Activated naive CD8-positive, alpha-beta T cell (primary cell): Measurements from ENCODE around the gene RIT2.
"Not testable (repeated sequence)": the region's sequence is repeated elsewhere in the genome, so short reads cannot be mapped to it uniquely, and the experiment has no call there.

Experiments used
- H3K27ac Mint-ChIP-seq: one replicate; pipeline ENCODE4 v1.8.0; 2021; ENCODE audit warnings: mixed read lengths
- H3K27me3 Mint-ChIP-seq: one replicate; pipeline ENCODE4 v1.8.0; 2021; ENCODE audit warnings: mixed read lengths
- H3K36me3 Mint-ChIP-seq: one replicate; pipeline ENCODE4 v1.8.0; 2021; ENCODE audit warnings: mixed read lengths
- H3K4me1 Mint-ChIP-seq: one replicate; pipeline ENCODE4 v1.8.0; 2021; ENCODE audit warnings: low read depth, mixed read lengths
- H3K4me3 Mint-ChIP-seq: one replicate; pipeline ENCODE4 v1.8.0; 2021; ENCODE audit warnings: mild to moderate bottlenecking, mixed read lengths
- H3K9me3 Mint-ChIP-seq: one replicate; pipeline ENCODE4 v1.8.0; 2021; ENCODE audit warnings: low read depth, mixed read lengths

RIT2 gene

GRCh38 chr18:42778024-42778423 lies 337.5 kb downstream of the RIT2 start:
- no peaks in the 10 kb centered on the region for H3K4me1 Mint-ChIP-seq
- no peaks in the 10 kb centered on the region for H3K27me3 Mint-ChIP-seq
- H3K27ac Mint-ChIP-seq: no peak overlapping the region
- H3K9me3 Mint-ChIP-seq: peaks cover 7% of the 10 kb centered on the region
- no peaks in the 10 kb centered on the region for H3K36me3 Mint-ChIP-seq
- no peak overlapping the region for H3K4me3 Mint-ChIP-seq

GRCh38 chr18:42773870-42774269 lies 341.6 kb downstream of the RIT2 start:
- Mint-ChIP-seq H3K4me3 (no peak overlapping the region), H3K4me1 (no peaks in the 10 kb centered on the region), H3K9me3 (peaks cover 7% of the 10 kb centered on the region), H3K36me3 (no peaks in the 10 kb centered on the region), H3K27me3 (no peaks in the 10 kb centered on the region), H3K27ac (no peak overlapping the region)

- no peak overlapping the region for H3K4me3 Mint-ChIP-seq
- H3K9me3 Mint-ChIP-seq: peaks cover 11% of the 10 kb centered on the region
- H3K4me1 Mint-ChIP-seq: no peaks in the 10 kb centered on the region
- H3K27me3 Mint-ChIP-seq: no peaks in the 10 kb centered on the region
- H3K27ac Mint-ChIP-seq: no peak overlapping the region
- H3K36me3 Mint-ChIP-seq: no peaks in the 10 kb centered on the region
Measured at GRCh38 chr18:42771936-42772335, 343.5 kb downstream of the RIT2 start.

- Mint-ChIP-seq H3K9me3 (peaks cover 12% of the 10 kb centered on the region), H3K36me3 (no peaks in the 10 kb centered on the region), H3K4me1 (no peaks in the 10 kb centered on the region), H3K27me3 (no peaks in the 10 kb centered on the region), H3K27ac (no peak overlapping the region), H3K4me3 (no peak overlapping the region)
Measured at GRCh38 chr18:42765302-42765701, 350.2 kb downstream of the RIT2 start.

GRCh38 chr18:42760290-42760689 lies 355.2 kb downstream of the RIT2 start:
- no peaks in the 10 kb centered on the region for H3K4me1 Mint-ChIP-seq
- H3K4me3 Mint-ChIP-seq: no peak overlapping the region
- no peaks in the 10 kb centered on the region for H3K27me3 Mint-ChIP-seq
- H3K9me3 Mint-ChIP-seq: peaks cover 13% of the 10 kb centered on the region
- no peaks in the 10 kb centered on the region for H3K36me3 Mint-ChIP-seq
- no peak overlapping the region for H3K27ac Mint-ChIP-seq

GRCh38 chr18:42758852-42759251 lies 356.6 kb downstream of the RIT2 start:
- Mint-ChIP-seq H3K27me3 (no peaks in the 10 kb centered on the region), H3K9me3 (peaks cover 6% of the 10 kb centered on the region), H3K4me1 (no peaks in the 10 kb centered on the region), H3K27ac (no peak overlapping the region), H3K4me3 (no peak overlapping the region), H3K36me3 (no peaks in the 10 kb centered on the region)

- Mint-ChIP-seq H3K9me3 (peaks cover 5% of the 10 kb centered on the region), H3K27ac (no peak overlapping the region), H3K4me3 (no peak overlapping the region), H3K27me3 (no peaks in the 10 kb centered on the region), H3K36me3 (no peaks in the 10 kb centered on the region), H3K4me1 (no peaks in the 10 kb centered on the region)
Measured at GRCh38 chr18:42756214-42756613, 359.3 kb downstream of the RIT2 start.

GRCh38 chr18:42752916-42753315 lies 362.6 kb downstream of the RIT2 start:
- H3K4me3 Mint-ChIP-seq: no peak overlapping the region
- no peaks in the 10 kb centered on the region for H3K4me1 Mint-ChIP-seq
- no peaks in the 10 kb centered on the region for H3K36me3 Mint-ChIP-seq
- H3K27ac Mint-ChIP-seq: no peak overlapping the region
- H3K27me3 Mint-ChIP-seq: no peaks in the 10 kb centered on the region
- H3K9me3 Mint-ChIP-seq: no peaks in the 10 kb centered on the region

- Mint-ChIP-seq H3K4me3 (no peak overlapping the region), H3K9me3 (no peaks in the 10 kb centered on the region), H3K36me3 (no peaks in the 10 kb centered on the region), H3K4me1 (no peaks in the 10 kb centered on the region), H3K27me3 (no peaks in the 10 kb centered on the region), H3K27ac (no peak overlapping the region)
Measured at GRCh38 chr18:42746794-42747193, 368.7 kb downstream of the RIT2 start.

- Mint-ChIP-seq H3K4me3 (no peak overlapping the region), H3K27me3 (no peaks in the 10 kb centered on the region), H3K36me3 (no peaks in the 10 kb centered on the region), H3K4me1 (no peaks in the 10 kb centered on the region), H3K9me3 (no peaks in the 10 kb centered on the region), H3K27ac (no peak overlapping the region)
Measured at GRCh38 chr18:42745931-42746330, 369.6 kb downstream of the RIT2 start.

- H3K36me3 Mint-ChIP-seq: no peaks in the 10 kb centered on the region
- H3K9me3 Mint-ChIP-seq: no peaks in the 10 kb centered on the region
Measured at GRCh38 chr18:42745171-42745570, 370.3 kb downstream of the RIT2 start.

GRCh38 chr18:42743373-42744138 lies 371.9 kb downstream of the RIT2 start:
- no peak overlapping the region for H3K27ac Mint-ChIP-seq
- H3K4me1 Mint-ChIP-seq: no peaks in the 10 kb centered on the region
- H3K4me3 Mint-ChIP-seq: no peak overlapping the region
- H3K27me3 Mint-ChIP-seq: no peaks in the 10 kb centered on the region
- no peaks in the 10 kb centered on the region for H3K36me3 Mint-ChIP-seq
- no peaks in the 10 kb centered on the region for H3K9me3 Mint-ChIP-seq

More at GRCh38 chr18:42745171-42745570, 370.3 kb downstream of the RIT2 start:
- Mint-ChIP-seq H3K4me3 (no peak overlapping the region), H3K27ac (no peak overlapping the region), H3K27me3 (no peaks in the 10 kb centered on the region), H3K4me1 (no peaks in the 10 kb centered on the region)

GRCh38 chr18:42742969-42743368 lies 372.5 kb downstream of the RIT2 start:
- H3K27me3 Mint-ChIP-seq: no peaks in the 10 kb centered on the region
- no peaks in the 10 kb centered on the region for H3K9me3 Mint-ChIP-seq
- no peak overlapping the region for H3K27ac Mint-ChIP-seq
- H3K4me3 Mint-ChIP-seq: no peak overlapping the region
- no peaks in the 10 kb centered on the region for H3K36me3 Mint-ChIP-seq
- H3K4me1 Mint-ChIP-seq: no peaks in the 10 kb centered on the region

- no peak overlapping the region for H3K4me3 Mint-ChIP-seq
- H3K4me1 Mint-ChIP-seq: no peaks in the 10 kb centered on the region
- no peaks in the 10 kb centered on the region for H3K36me3 Mint-ChIP-seq
- H3K27ac Mint-ChIP-seq: no peak overlapping the region
- H3K27me3 Mint-ChIP-seq: no peaks in the 10 kb centered on the region
- H3K9me3 Mint-ChIP-seq: no peaks in the 10 kb centered on the region
Measured at GRCh38 chr18:42742474-42742873, 373.0 kb downstream of the RIT2 start.

- H3K27me3 Mint-ChIP-seq, H3K4me1 Mint-ChIP-seq, H3K9me3 Mint-ChIP-seq, H3K4me3 Mint-ChIP-seq, H3K36me3 Mint-ChIP-seq, H3K27ac Mint-ChIP-seq: not testable (repeated sequence)
Measured at GRCh38 chr18:42741805-42742347, 373.6 kb downstream of the RIT2 start.

GRCh38 chr18:42741299-42741698 lies 374.2 kb downstream of the RIT2 start:
- H3K27me3 Mint-ChIP-seq, H3K4me3 Mint-ChIP-seq, H3K4me1 Mint-ChIP-seq, H3K36me3 Mint-ChIP-seq, H3K27ac Mint-ChIP-seq, H3K9me3 Mint-ChIP-seq: not testable (repeated sequence)
